Inflammatory macrophage treated with lipopolysaccharide for 1 hour (primary cell): Measurements from ENCODE around the gene CMIP.

Experiments used
- DNase-seq, 2 donors: peaks; one replicate each; pipeline ENCODE4 v3.0.0-alpha.2; 2020 to 2022

CMIP gene

GRCh38 chr16:81693041-81693743, 248.6 kb downstream of the CMIP start:
- no peak for DNase-seq

GRCh38 chr16:81693744-81694303, 249.2 kb downstream of the CMIP start:
- no peak for DNase-seq

GRCh38 chr16:81694494-81695280, 250.1 kb downstream of the CMIP start:
- DNase-seq: no peak

- DNase-seq: no peak
Observed at GRCh38 chr16:81695321-81696165, 250.9 kb downstream of the CMIP start.

- no peak for DNase-seq
Observed at GRCh38 chr16:81696166-81696960, 251.8 kb downstream of the CMIP start.

GRCh38 chr16:81696961-81697615, 252.5 kb downstream of the CMIP start:
- peak in 1 of 2 donors; percentile 43 for DNase-seq

- DNase-seq: no peak
Observed at GRCh38 chr16:81697616-81698309, 253.2 kb downstream of the CMIP start.

GRCh38 chr16:81698310-81698641, 253.7 kb downstream of the CMIP start:
- DNase-seq: no peak

GRCh38 chr16:81699596-81699995, 255.0 kb downstream of the CMIP start:
- DNase-seq: no peak

- DNase-seq: no peak
Observed at GRCh38 chr16:81700071-81700779, 255.6 kb downstream of the CMIP start.

GRCh38 chr16:81700780-81701165, 256.2 kb downstream of the CMIP start:
- no peak for DNase-seq

GRCh38 chr16:81701296-81701970, 256.8 kb downstream of the CMIP start:
- DNase-seq: no peak

GRCh38 chr16:81702506-81702905, 257.9 kb downstream of the CMIP start:
- DNase-seq: no peak

- DNase-seq: no peak
Observed at GRCh38 chr16:81703177-81704155, 258.9 kb downstream of the CMIP start.

GRCh38 chr16:81705261-81705660, 260.7 kb downstream of the CMIP start:
- no peak for DNase-seq

GRCh38 chr16:81706327-81707295, 262.0 kb downstream of the CMIP start:
- DNase-seq: no peak
